ENCODE measurements around the gene AGAP1. TPM values are rescaled to one million over a fixed set of nuclear protein-coding genes. Genes with fewer than 3 reads are reported as not detected.

The AGAP1 gene
- total RNA-seq, 1 donor = 12.3 TPM

GRCh38 chr2:235480614-235481013 lies 13.2 kb upstream of the AGAP1 start:
- no peak for TF ChIP-seq CTCF (IDR thresholded peaks at IDR 0.05; ENCODE audit: insufficient read depth, low read length)
- no peak for DNase-seq (ENCODE audit: low read depth)
- H3K4me3 ChIP-seq (ENCODE audit: low read depth, low read length) = no peak overlapping the region

- H3K4me3 ChIP-seq (ENCODE audit: low read depth, low read length) = no peak overlapping the region
- DNase-seq (ENCODE audit: low read depth) = no peak
- no peak for TF ChIP-seq CTCF (IDR thresholded peaks at IDR 0.05; ENCODE audit: insufficient read depth, low read length)
These were observed 10.5 kb upstream of the AGAP1 start for GRCh38 chr2:235483313-235483712.

GRCh38 chr2:235485362-235485761 lies 8.5 kb upstream of the AGAP1 start:
- TF ChIP-seq CTCF (IDR thresholded peaks at IDR 0.05; ENCODE audit: insufficient read depth, low read length) = no peak

GRCh38 chr2:235486729-235487128 lies 7.1 kb upstream of the AGAP1 start:
- DNase-seq (ENCODE audit: low read depth) = no peak
- TF ChIP-seq CTCF (IDR thresholded peaks at IDR 0.05; ENCODE audit: insufficient read depth, low read length) = no peak
- no peak overlapping the region for H3K4me3 ChIP-seq (ENCODE audit: low read depth, low read length)

More at GRCh38 chr2:235485362-235485761, 8.5 kb upstream of the AGAP1 start:
- no peak overlapping the region for H3K4me3 ChIP-seq (ENCODE audit: low read depth, low read length)
- DNase-seq (ENCODE audit: low read depth) = no peak

GRCh38 chr2:235489897-235490296 lies 3.9 kb upstream of the AGAP1 start:
- no peak overlapping the region for H3K4me3 ChIP-seq (ENCODE audit: low read depth, low read length)
- DNase-seq (ENCODE audit: low read depth) = no peak
- TF ChIP-seq CTCF (IDR thresholded peaks at IDR 0.05; ENCODE audit: insufficient read depth, low read length) = no peak

GRCh38 chr2:235492850-235493344 lies 946 bp upstream of the AGAP1 start:
- TF ChIP-seq CTCF (IDR thresholded peaks at IDR 0.05; ENCODE audit: insufficient read depth, low read length) = no peak
- peak overlapping the region; percentile 57 for H3K4me3 ChIP-seq (ENCODE audit: low read depth, low read length)
- DNase-seq (ENCODE audit: low read depth) = no peak

- TF ChIP-seq CTCF (IDR thresholded peaks at IDR 0.05; ENCODE audit: insufficient read depth, low read length) = no peak
- H3K4me3 ChIP-seq (ENCODE audit: low read depth, low read length) = peak overlapping the region; percentile 57
- peak; percentile 48 for DNase-seq (ENCODE audit: low read depth)
These were observed 455 bp upstream of the AGAP1 start for GRCh38 chr2:235493402-235493774.
